HL-60 (cell line): ENCODE data around the gene NR2C1.

Source experiments
- DNase-seq, 2 experiments: peaks; one replicate each; pipeline ENCODE4 v3.0.0-alpha.2; 2010 to 2020; ENCODE audit warnings: low read depth in 1 of 2, low spot score in 1 of 2
- H3K27ac ChIP-seq: fragments of 250-450 bp; sonication (Bioruptor Pico); replicated peaks from 2 replicates; pipeline ENCODE4 v1.5.1; 2020; ENCODE audit warnings: mild to moderate bottlenecking, moderate library complexity
- H3K27me3 ChIP-seq: fragments of 250-450 bp; sonication (Bioruptor Pico); 2 replicates; pipeline ENCODE4 v1.5.1; 2021; ENCODE audit warnings: mild to moderate bottlenecking, moderate library complexity; ENCODE audit not compliant: insufficient read depth, poor library complexity, severe bottlenecking
- H3K4me3 ChIP-seq: replicated peaks from 2 replicates; pipeline ENCODE4 v1.5.1; 2011; ENCODE audit warnings: mild to moderate bottlenecking, control low read depth, low read length; ENCODE audit not compliant: insufficient read depth
- CTCF ChIP-seq: IDR thresholded peaks from one replicate; pipeline ENCODE4 v1.5.1; 2011; ENCODE audit warnings: low read length, control low read depth, inconsistent platforms; ENCODE audit not compliant: insufficient read depth
- GABPA ChIP-seq: IDR thresholded peaks from 2 replicates; pipeline ENCODE4 v1.6.1; 2012; ENCODE audit warnings: low read depth
- POLR2AphosphoS5 ChIP-seq: IDR thresholded peaks from 2 replicates; pipeline ENCODE4 v1.6.1; 2012; ENCODE audit warnings: low read depth
- REST ChIP-seq: IDR thresholded peaks from 2 replicates; pipeline ENCODE4 v1.6.1; 2012; ENCODE audit warnings: low read depth; ENCODE audit not compliant: insufficient replicate concordance
- SPI1 ChIP-seq: IDR thresholded peaks from 2 replicates; pipeline ENCODE4 v1.6.1; 2012; ENCODE audit warnings: low read depth, mild to moderate bottlenecking, borderline replicate concordance

Gene NR2C1

GRCh38 chr12:95060951-95061350 is 12.5 kb downstream of the NR2C1 start:
- no peak overlapping the region for H3K27ac ChIP-seq
- no peak overlapping the region for H3K4me3 ChIP-seq
- no peaks in the 10 kb centered on the region for H3K27me3 ChIP-seq
- TF ChIP-seq REST = no peak
- TF ChIP-seq CTCF = no peak
- no peak for DNase-seq

GRCh38 chr12:95059984-95060383 is 13.4 kb downstream of the NR2C1 start:
- H3K27me3 ChIP-seq = no peaks in the 10 kb centered on the region
- no peak overlapping the region for H3K4me3 ChIP-seq
- TF ChIP-seq REST = no peak
- TF ChIP-seq POLR2AphosphoS5 = no peak
- TF ChIP-seq SPI1 = no peak
- TF ChIP-seq CTCF = no peak
- no peak for TF ChIP-seq GABPA
- DNase-seq = no peak
- H3K27ac ChIP-seq = no peak overlapping the region

GRCh38 chr12:95057424-95057823 is 16.0 kb downstream of the NR2C1 start:
- TF ChIP-seq GABPA = no peak
- no peak for TF ChIP-seq SPI1
- no peak for TF ChIP-seq CTCF
- no peak for TF ChIP-seq POLR2AphosphoS5
- TF ChIP-seq REST = no peak
- no peak for DNase-seq
- Histone ChIP-seq H3K27ac (no peak overlapping the region), H3K27me3 (no peaks in the 10 kb centered on the region), H3K4me3 (no peak overlapping the region)
